ENCODE data around the gene GP1BB.
A peak's percentile ranks its signal among the peaks of the same experiment; 100 is the strongest.
"Not testable (repeated sequence)": the region's sequence is repeated elsewhere in the genome, so short reads cannot be mapped to it uniquely, and the experiment has no call there.

The GP1BB gene

GRCh38 chr22:19723232-19723982, at the start of gene GP1BB:
Gene GP1BB (plus strand): TSS chr22:19723539. CDS start chr22:19723570, 31 bp downstream.
- no peak for DNase-seq

DNA sequence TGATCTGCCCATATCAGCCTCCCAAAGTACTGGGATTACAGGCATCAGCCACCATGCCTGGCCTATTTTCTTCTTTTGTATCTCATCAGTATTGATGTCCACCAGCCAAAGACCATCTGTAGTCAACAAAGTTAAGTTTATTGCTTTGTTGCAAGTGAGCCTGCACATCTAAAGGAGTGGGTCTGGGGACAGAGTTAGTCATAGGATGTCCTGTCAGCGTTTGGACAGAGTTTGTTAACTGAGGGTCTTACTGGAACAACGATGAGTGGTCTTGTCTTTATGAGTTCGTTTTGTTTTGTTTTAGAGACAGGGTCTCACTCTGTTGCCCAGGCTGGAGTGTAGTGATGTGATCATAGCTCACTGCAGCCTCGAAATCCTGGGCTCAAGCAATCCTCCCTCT, 49.7 kb upstream of the GP1BB start:
- no peak for DNase-seq

DNA sequence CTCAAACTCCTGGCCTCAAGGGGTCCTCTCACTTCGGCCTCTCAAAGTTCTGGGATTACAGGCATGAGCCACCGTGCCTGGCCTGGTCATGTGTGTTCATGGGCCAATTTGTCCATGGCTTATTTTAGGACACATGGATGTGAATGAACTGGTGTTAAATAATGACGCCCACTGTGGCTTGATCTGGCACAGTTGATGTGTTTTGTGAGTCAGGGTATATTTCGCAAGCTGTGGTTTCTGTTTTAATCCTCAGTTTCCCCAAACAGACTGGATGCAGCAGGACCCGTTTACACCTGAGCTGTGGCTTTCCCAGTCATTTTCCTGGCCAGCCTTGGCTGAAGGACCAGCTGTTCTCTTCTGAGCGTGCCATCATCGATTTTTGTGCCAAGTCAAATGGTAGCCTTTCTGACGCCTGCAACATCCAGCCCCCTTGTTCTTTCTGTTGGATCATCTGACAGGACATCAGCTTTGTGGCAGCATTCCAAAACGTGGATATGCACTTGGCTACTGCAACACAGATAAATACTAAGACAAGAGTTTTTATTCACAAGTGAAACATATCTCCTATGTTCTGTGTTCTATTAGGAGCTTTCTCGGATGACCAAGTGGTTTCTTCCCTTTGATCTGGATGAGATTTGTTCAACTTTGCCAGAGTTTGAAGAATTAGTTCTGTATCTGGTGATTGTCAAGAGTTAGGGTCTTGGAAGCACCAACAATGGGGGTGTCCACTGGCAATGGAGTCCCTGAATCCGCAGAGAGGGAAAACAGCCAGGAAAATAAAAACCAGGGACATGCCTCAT, 49.0 kb upstream of the GP1BB start:
- no peak for DNase-seq

DNA sequence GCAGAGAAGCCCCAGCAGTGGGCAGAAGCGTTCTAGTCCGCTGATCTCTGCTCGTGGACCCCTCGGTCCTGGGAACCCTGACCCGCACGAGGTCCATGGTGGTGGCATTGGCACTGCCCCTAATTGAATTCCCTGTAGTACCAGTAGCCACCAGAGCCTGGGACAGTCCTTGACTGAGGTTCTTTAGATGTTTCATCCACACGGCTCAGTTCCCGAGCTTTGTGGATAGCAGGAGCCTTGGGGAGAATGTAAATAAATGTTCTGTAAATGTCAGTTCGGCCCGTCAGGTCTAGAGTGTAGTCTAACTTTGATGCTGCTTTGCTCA, 48.4 kb upstream of the GP1BB start:
- DNase-seq = no peak

DNA sequence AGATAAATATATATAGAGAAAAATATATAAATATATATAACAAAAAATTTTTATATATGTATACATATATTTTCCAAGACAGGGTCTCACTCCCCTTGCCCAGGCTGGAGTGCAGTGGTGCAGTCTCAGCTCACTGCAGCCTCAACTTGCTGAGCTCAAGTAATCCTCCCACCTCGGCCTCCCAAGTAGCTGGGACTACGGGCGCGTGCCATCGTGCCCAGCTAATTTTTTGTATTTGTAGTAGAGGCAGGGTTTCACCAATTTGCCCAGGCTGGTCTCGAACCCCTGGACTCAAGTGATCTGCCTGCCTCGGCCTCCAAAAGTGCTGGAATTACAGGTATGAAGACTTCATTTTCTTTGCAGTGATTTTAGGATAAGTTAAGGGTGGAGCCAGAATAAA, 47.9 kb upstream of the GP1BB start:
- DNase-seq = no peak

DNA sequence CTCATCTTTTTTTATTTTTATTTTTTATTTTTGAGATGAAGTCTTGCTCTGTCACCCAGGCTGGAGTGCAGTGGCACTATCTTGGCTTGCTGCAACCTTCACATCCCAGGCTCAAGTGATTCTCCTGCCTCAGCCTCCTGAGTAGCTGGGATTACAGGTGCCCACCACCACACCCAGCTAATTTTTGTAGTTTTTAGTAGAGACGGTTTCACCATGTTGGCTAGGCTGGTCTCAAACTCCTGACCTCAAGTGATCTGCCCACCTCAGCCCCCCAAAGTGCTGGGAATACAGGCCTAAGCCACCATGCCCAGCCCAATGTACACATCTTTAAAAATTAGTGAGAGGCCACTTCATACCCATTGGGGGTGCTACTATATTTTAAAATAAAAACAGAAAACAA, 46.9 kb upstream of the GP1BB start:
- not testable (repeated sequence) for DNase-seq

GRCh38 chr22:19678949-19679521, 44.3 kb upstream of the GP1BB start:
- DNase-seq = no peak

- peak; percentile 37 to 44 for DNase-seq
These were observed 43.7 kb upstream of the GP1BB start for GRCh38 chr22:19679522-19680101.

DNA sequence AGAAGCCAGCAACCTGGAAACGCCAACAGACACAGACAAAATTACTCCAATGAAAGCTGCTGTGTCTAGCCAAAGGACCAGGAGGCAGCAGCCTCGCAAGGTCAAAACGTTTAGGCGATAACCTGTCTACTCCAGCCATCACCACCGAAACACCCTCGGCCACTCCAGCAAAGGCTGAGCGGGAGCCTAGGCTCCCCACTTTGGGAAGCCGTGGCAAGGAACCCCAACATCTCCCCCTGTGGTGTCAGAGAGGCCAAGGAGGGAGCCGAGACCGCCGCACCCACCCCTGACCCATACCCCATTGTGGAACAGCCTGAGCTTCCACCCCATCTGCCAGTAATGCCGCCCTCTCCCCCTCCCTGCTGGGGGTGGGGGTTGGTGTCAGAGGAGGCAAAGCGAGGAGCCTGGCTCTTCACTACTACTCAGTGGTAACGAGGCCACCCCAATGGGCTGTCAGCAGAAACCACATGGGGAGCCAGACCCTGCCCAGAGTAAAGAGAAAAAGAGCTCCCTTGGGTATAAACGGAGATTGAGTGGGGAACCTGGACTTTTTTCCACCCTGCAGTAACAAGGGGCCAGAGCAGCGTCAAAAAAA, 43.0 kb upstream of the GP1BB start:
- no peak for DNase-seq

DNA sequence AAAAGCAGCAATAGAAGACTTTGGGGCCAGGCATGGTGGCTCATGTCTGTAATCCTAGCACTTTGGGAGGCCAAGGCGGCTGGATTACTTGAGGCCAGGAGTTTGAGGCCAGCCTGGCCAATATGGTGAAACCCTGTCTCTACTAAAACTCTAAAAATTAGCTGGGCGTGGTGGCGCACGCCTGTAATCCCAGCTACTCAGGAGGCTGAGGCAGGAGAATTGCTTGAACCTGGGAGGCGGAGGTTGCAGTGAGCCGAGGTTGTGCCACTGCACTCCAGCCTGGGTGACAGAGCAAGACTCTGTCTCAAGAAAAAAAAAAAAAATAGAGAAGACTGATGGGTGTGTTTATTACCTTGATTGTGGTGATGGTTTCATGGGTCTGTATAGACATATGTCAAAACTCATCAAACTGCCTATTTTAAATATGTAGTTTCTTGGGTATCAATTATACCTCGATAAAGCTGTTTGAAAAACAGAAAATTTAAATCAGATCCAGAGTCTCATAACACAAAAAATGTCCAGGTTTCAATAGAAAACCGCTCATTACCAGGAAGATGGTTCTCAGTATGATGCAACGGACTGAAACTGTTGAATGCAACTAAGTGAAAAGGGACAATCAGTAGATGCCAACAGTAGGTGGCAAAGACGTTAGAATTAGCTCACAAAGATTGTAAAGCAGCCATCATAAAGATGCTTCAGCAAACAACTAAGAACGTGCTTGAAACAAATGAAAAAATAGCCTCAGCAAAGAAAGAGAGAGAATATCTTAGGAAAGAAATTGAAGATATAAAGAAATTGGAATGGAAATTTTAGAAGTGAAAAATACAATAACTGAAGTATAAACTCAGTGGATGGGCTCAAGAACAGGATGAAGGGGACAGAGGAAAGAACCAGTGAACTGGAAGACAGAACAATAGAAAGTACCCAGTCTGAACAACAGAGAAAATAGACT, 42.2 kb upstream of the GP1BB start:
- DNase-seq = no peak

- DNase-seq = no peak
These were observed 41.5 kb upstream of the GP1BB start for GRCh38 chr22:19681863-19682245.

DNA sequence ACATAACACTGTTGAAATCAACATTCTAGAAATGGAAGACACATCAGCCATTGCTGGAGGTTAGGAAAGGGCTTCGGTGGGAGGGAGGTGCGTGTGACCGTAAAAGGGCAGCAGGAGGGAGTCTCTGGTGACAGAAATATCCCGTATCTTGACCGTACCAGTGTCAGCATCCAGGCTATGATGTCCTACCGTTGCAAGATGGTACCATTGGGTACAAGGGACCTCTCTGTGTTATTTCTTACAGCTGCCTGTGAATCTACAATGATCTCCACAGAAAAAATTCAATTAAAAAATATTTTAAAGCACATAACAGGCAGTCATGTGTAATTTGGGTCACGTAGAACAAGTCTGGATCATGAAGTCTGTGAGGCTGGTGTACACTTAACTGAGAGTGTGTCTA, 36.4 kb upstream of the GP1BB start:
- DNase-seq = no peak

DNA sequence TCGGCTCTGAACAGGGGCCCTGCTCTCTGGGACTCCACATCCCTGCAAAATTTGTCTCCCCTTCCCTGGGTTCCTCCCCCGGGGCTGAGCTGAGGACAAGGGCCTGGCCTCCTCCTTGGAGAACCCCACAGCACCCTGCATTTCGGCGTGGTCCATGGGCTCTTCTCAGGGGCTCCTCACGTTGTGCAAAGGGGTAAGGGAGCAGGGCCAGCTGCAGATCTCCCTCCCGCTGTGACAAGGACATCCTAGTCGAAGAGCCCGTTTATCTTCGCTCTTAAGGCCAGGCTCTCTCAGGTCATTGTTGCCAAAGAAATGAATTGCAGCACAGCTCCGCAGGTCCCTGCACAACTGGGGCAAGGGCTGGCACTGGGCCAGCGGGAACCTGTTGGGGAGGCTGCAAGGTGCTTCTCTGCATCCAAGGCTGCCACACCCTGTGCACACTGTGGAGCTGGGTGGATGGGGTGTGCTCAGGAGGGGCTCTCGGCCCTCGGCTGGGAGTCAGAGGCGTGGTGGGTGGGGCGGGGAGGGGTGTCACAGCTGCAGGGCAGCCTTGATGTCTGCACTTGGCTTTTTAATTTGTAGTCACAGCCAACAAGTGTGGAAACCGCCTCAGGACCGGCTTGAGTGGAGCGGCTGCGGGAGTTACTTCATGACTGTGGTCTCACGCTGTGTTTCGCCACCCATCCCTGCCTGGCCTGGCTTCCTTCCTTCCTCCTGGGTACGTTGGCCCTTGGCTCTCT, 35.6 kb upstream of the GP1BB start:
- no peak for DNase-seq

GRCh38 chr22:19688301-19689290, 34.7 kb upstream of the GP1BB start:
- no peak for DNase-seq

GRCh38 chr22:19689408-19689807, 33.9 kb upstream of the GP1BB start:
- no peak for DNase-seq

DNA sequence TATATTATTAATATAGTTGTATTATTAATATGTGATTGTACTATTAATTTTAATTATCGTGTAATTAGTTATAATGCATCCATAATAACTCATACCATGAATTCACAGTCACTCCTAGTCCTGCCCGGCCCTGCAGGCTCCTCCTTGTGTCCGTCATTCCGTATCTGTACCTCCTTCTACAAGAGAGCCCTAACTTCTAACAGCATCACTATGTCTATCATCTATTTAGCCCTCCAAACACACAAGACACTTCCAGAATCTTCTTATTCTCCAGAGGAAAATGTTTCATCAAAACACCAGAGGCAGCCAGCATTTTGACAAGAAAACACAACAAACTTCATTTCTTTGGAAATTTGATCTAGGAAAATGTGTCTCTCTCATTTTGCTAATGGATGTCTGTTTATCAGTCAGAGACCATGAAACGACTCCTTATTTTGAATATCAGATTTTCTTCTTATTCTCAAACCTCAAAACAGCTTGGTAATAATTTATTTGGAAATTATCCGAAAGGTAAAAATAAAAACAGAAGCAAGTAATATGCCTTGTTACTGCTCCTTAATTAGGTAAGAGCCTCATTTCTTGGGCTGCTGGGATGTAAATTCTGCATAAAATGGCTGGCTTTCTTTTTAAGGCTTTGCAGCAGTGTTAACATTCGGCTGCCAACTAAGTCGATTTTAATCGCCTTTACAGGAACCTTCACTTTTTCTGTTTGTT, 32.2 kb upstream of the GP1BB start:
- no peak for DNase-seq

DNA sequence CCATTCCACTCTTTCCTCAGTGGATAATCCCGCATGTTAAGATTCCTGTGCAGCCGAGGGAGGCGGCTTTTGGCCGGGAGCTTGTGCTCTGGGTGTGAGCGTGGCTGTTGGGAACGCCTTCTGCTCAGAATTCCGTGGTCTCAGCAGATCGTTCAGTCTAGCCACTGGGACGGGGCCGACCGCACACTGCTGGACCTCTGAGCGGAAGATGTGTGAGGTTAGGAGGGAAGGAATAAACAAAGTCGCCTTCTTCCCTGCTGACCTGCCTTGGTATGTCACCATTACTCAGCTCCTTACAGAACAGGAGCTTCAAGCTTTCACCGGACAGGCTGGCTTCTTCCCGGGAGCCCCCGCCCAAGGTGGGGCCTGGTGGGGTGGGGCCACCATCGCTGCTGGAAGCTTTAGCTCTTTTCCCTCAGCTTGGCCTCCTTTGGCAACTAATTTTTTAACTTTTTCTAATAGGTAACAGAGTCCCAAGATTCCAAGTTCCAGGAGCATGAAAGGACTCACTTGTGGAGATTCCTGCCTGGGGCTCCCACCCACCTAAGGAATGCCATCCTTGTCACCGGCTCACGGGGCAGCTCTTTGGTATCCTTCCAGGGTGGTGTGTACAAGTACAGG, 31.5 kb upstream of the GP1BB start:
- no peak for DNase-seq

DNA sequence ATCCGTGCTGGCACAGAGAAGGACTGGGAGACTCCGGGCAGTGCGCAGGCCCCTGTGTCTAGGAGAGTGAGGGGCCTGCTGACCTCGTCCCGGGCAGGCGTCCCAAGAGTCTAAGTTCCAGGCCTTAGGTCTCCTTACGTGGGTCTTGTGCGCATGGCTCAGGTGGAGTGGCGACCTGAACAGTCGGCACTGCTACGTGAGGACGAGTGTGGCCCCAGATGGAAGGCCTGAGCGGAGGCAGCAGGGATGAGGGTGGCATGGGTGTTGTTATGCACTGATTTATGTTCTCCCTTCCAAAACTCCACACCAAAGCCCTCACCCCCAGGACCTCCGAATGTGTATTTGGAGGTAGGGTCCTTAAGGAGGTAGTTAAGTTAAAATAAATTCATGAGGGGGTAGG, 29.8 kb upstream of the GP1BB start:
- no peak for DNase-seq
